A673 (cell line): ENCODE measurements around the gene PIGO. TPM values are rescaled to one million over a fixed set of nuclear protein-coding genes. Genes with fewer than 3 reads are reported as not detected.

Experiments
- BruUV-seq: library from RNA; stranded (reverse); fragments of 400-500 nt; replicated peaks from 2 replicates; lab custom pipeline; 2021; lab: Mats Ljungman, UMichigan
- CTCF ChIA-PET: fragments of 300-600 bp; sonication (Branson Sonifier 250); formaldehyde crosslinking; loops from one replicate; lab custom pipeline; 2022; ENCODE audit warnings: antibody characterized with exemption; lab: Charles Lee
- POLR2A ChIA-PET: fragments of 300-600 bp; sonication (Branson Sonifier 250); formaldehyde crosslinking; loops from one replicate; lab custom pipeline; 2022; ENCODE audit warnings: antibody characterized with exemption; ENCODE audit not compliant: low non-redundant PET; lab: Charles Lee
- DNase-seq: peaks from one replicate; pipeline ENCODE4 v3.0.0-alpha.2; 2015; ENCODE audit warnings: low spot score
- H3K27ac ChIP-seq: fragments of 200-600 bp; sonication (generic); 2 replicates; pipeline ENCODE4 v1.5.1; 2016; ENCODE audit warnings: mixed run types, low read depth, mild to moderate bottlenecking, mixed read lengths, antibody characterized with exemption, low read length; ENCODE audit not compliant: poor library complexity, severe bottlenecking
- H3K27me3 ChIP-seq: fragments of 200-600 bp; sonication (generic); replicated peaks from 2 replicates; pipeline ENCODE4 v1.6.1; 2017; ENCODE audit warnings: mixed run types, low read depth, mild to moderate bottlenecking, mixed read lengths, antibody characterized with exemption, low read length; ENCODE audit not compliant: insufficient read depth, poor library complexity
- H3K36me3 ChIP-seq: fragments of 200-600 bp; sonication (generic); 2 replicates; pipeline ENCODE4 v1.6.1; 2016; ENCODE audit warnings: mixed run types, mild to moderate bottlenecking, mixed read lengths, antibody characterized with exemption, low read length; ENCODE audit not compliant: insufficient read depth, poor library complexity, severe bottlenecking
- H3K4me1 ChIP-seq: fragments of 200-600 bp; sonication (generic); 2 replicates; pipeline ENCODE4 v1.6.1; 2017; ENCODE audit warnings: mixed run types, mild to moderate bottlenecking, mixed read lengths, antibody characterized with exemption, low read length; ENCODE audit not compliant: insufficient read depth, poor library complexity, severe bottlenecking
- H3K4me3 ChIP-seq: fragments of 200-600 bp; sonication (generic); 2 replicates; pipeline ENCODE4 v1.5.1; 2016; ENCODE audit warnings: low read depth, mixed run types, mild to moderate bottlenecking, mixed read lengths, low read length; ENCODE audit not compliant: poor library complexity, severe bottlenecking
- H3K9me3 ChIP-seq: fragments of 200-600 bp; sonication (generic); 2 replicates; pipeline ENCODE4 v1.6.1; 2016; ENCODE audit warnings: mixed run types, low read depth, mild to moderate bottlenecking, mixed read lengths, antibody characterized with exemption, low read length; ENCODE audit not compliant: poor library complexity, severe bottlenecking
- EZH2 ChIP-seq: fragments of 200-600 bp; sonication (generic); IDR thresholded peaks from 2 replicates; pipeline ENCODE4 v1.6.1; 2017; ENCODE audit warnings: borderline replicate concordance, low read depth, mild to moderate bottlenecking, mixed read lengths, antibody characterized with exemption, low read length; ENCODE audit not compliant: poor library complexity, severe bottlenecking
- intact Hi-C: fragments of 100-400 bp; cut with micrococcal nuclease; formaldehyde crosslinking; loops from one replicate; pipeline ENCODE4 v1.10.0; 2022; ENCODE audit not compliant: unreplicated experiment
- total RNA-seq: library from RNA; stranded (reverse); gene quantifications from 2 replicates; pipeline ENCODE4 v1.2.3, GENCODE V29; 2021
- TF ChIP-seq, protein P1 (sequence below): fragments of 300-800, 200-600 bp; sonication (generic); conservative IDR thresholded peaks from 2 replicates; pipeline ENCODE4 v1.5.1; 2017; ENCODE audit warnings: low read depth, mild to moderate bottlenecking, antibody characterized with exemption, low read length, moderate library complexity, mixed read lengths

PIGO gene
- total RNA-seq, 1 experiment from 2014 or later = 32.9 TPM

DNA sequence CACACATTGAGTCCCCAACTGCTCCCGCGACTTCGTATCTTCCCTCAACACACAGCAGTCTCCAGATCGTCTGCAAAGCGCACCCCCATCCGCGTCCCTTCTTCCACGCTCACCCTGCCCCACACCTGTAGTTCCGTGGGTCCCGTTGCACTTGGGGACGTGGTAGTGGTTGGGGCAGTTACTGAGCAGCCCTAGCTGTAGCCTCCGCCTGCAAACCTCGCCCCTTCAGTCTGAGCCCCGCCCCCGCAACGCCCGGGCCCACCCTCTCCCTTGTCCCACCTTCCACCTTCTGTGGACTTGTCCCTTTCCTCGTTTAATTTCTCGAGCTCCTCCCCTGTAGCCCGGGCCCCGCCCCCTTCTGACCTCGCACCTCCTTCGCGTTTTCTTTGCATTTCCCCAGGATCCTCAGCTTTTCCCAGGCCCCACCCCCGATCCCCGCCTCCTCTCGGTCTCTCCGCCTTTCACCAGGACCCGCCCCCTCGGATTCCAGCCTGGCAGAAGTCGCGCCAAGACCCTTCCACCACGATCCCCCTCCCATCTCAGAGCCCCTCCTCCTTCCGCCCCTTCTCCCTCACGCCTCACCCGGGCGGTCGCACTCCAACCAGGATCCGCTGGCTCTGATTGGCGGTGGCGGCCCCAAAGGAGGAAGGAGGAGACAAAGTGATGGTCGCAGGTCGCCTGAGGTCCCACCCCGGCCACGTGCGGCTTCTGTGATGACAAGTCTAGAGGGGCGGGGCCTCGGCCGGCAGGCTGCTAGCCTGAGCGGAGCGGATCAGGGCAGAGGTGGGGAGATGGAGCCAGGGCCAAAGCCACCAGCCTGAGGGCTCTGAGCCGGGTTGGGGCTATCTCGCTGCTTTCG, 19.5 kb upstream of the PIGO start, which contains the start of gene ATOSB:
Gene ATOSB, minus strand, starts transcription at position 183 of the 859 bp plus-strand sequence. CDS start 7,588 bp downstream, outside the sequence.
- peak; percentile 98 for DNase-seq
- TF ChIP-seq, protein P1, sequence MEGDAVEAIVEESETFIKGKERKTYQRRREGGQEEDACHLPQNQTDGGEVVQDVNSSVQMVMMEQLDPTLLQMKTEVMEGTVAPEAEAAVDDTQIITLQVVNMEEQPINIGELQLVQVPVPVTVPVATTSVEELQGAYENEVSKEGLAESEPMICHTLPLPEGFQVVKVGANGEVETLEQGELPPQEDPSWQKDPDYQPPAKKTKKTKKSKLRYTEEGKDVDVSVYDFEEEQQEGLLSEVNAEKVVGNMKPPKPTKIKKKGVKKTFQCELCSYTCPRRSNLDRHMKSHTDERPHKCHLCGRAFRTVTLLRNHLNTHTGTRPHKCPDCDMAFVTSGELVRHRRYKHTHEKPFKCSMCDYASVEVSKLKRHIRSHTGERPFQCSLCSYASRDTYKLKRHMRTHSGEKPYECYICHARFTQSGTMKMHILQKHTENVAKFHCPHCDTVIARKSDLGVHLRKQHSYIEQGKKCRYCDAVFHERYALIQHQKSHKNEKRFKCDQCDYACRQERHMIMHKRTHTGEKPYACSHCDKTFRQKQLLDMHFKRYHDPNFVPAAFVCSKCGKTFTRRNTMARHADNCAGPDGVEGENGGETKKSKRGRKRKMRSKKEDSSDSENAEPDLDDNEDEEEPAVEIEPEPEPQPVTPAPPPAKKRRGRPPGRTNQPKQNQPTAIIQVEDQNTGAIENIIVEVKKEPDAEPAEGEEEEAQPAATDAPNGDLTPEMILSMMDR = no peak
- no peak for TF ChIP-seq EZH2
- Histone ChIP-seq H3K27me3 (no peaks in the 10 kb centered on the region), H3K4me1 (peaks cover 30% of the 10 kb centered on the region), H3K4me3 (peak within 1 kb of the TSS; percentile 53), H3K27ac (peak within 1 kb of the TSS; percentile 83), H3K9me3 (no peaks in the 10 kb centered on the region), H3K36me3 (no peaks in the 10 kb centered on the region)
- no TSS peak for BruUV-seq
- POLR2A ChIA-PET = interaction anchor here (0.5 to 1.0 kb wide), 3 partner anchors 13 to 216 kb away, joined by 3 to 4 read pairs (median 3); partner anchors contain the start of gene STOML2
- intact Hi-C loops = loop anchor here (1.0 to 10.0 kb wide), 6 partner anchors 143 to 541 kb away; partner anchors contain the start of genes CCDC107 and RMRP
- CTCF ChIA-PET = interaction anchor here (0.5 to 1.3 kb wide), 9 partner anchors 13 to 438 kb away, joined by 3 to 17 read pairs (median 4); partner anchors contain the start of gene STOML2

DNA sequence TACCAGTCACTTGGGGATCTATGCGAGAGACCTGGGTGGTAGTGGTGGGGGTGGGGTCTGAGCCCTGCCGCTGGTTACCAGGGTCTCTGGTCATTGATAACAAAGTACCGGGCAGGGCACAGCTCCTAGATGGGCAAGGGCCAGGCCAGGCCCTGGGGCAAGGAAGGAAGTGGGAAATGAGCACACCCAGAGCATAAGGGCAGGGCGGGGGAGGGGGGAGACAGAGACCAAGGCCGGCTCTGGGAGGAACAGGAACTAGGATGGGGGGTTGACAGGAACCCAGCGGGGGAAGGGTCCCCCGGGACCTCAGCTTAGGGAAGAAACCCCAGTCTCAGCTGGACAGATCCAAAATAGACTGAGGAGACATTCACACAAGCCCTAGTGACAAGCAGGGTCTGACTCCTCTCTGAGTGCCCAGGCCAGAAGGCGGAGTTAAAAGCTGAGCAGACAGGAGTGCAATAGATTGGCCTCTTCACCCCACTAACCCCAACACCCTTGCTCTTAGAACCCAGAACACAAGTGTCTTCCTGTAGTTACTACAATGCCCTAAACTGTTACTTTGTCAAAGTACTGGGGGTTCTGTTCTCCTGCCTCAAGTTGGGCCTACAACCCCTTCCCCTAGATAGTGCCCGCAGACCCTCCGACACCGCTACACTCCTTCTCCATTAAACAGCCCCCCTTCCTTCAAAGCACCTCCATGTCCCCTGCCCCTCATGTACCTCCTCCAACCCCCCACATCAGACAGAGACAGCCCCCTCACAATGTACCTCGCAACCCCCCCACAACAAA, 18.6 kb upstream of the PIGO start:
- H3K36me3 ChIP-seq = no peaks in the 10 kb centered on the region
- intact Hi-C loops = loop anchor here (5.0 to 10.0 kb wide), 4 partner anchors 162 to 542 kb away; partner anchors contain the start of genes CCDC107 and RMRP
- ChIA-PET CTCF (interaction anchor here (0.7 to 1.1 kb wide), 7 partner anchors 12 to 439 kb away, joined by 3 to 8 read pairs (median 5); partner anchors contain the start of gene STOML2), POLR2A (interaction anchor here (0.6 to 1.0 kb wide), 2 partner anchors 12 to 215 kb away, joined by 3 read pairs; partner anchors contain the start of gene STOML2)
- no peak for TF ChIP-seq EZH2
- TF ChIP-seq, protein P1 = no peak
- peak overlapping the region; percentile 53 for H3K4me3 ChIP-seq
- peak; percentile 58 for DNase-seq
- peak overlapping the region; percentile 83 for H3K27ac ChIP-seq
- BruUV-seq = no TSS peak
- no peaks in the 10 kb centered on the region for H3K9me3 ChIP-seq
- H3K27me3 ChIP-seq = no peaks in the 10 kb centered on the region
- peaks cover 37% of the 10 kb centered on the region for H3K4me1 ChIP-seq
